Lower leg skin (tissue), 4 donors: Measurements from ENCODE around the gene DCXR. TPM values are rescaled to one million over a fixed set of nuclear protein-coding genes. Genes with fewer than 3 reads are reported as not detected.

Experiments
- DNase-seq, 2 donors: peaks; one replicate each; pipeline ENCODE4 v3.0.0-alpha.2; 2019; ENCODE audit warnings: low spot score in 2 of 2
- H3K4me3 ChIP-seq: fragments of 200-600 bp; sonication (generic); 2 replicates; pipeline ENCODE4 v1.5.1; 2017; ENCODE audit warnings: mild to moderate bottlenecking, low read depth; ENCODE audit not compliant: poor library complexity, severe bottlenecking
- POLR2A ChIP-seq, 2 donors: fragments of 450-650 bp; IDR thresholded peaks; one replicate each; pipeline ENCODE4 v1.6.1; 2016 to 2017; ENCODE audit warnings: antibody characterized with exemption in 2 of 2, mild to moderate bottlenecking in 1 of 2, moderate library complexity in 1 of 2
- WGBS, 2 donors: methylation state at CpG; one replicate each; pipeline ENCODE4 v1.1.5; 2018; 5-methylcytosine and 5-hydroxymethylcytosine counted together
- intact Hi-C: fragments of 100-400 bp; cut with DNase I; formaldehyde crosslinking; loops from one replicate; pipeline ENCODE4 v1.15.0; 2023; ENCODE audit warnings: low total_unique reads
- total RNA-seq, 4 donors: library from RNA; depleted of rRNA; stranded (reverse); fragments of >200 nt; gene quantifications; one replicate each; pipeline ENCODE4 v1.1.0, GENCODE V29; 2016
- TF ChIP-seq, protein P1 (sequence below), 3 donors: fragments of 450-650 bp; IDR thresholded peaks; one replicate each; pipeline ENCODE4 v1.5.1; 2016; ENCODE audit warnings: antibody characterized with exemption in 3 of 3, mild to moderate bottlenecking in 3 of 3, moderate library complexity in 2 of 3

Gene DCXR
- total RNA-seq, 4 donors from 2014 or later, result 124 to 199 (median 149) TPM

DNA sequence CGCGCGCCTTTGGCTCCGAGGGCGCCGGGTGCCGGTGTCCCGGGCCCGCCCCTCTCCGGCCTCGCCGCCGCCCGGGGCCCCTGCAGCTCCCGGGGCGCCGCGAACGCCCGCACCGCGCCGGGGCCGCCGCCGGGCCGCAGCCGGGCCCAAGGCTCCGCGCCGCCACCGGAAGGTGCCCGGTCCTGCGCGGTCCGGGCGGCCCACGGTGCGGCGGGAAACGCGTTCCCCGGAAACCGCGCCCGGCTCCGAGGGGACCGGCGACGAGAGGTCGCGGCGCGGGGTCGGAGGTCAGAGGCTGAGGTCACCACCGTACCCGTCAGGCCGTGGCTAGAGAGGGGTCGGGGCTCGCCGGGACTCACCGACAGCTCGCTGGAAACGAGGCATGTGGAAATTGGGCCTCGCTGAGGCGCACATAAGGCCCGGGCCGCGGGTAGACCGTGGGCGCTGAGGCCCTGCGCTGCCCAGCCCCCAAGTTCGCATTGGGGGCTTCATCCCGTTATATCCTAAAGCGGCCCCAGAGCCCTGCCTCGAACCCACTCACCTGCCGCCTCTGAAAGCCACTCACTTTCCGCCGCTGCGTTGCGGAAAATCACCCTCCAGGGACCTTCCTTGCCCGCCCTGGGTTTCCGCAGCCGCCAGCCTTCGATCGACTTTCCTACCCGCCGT is 28.3 kb upstream of the DCXR start, which contains the start of gene DUS1L:
DUS1L (minus strand) TSS at position 167 of the 666 bp plus-strand sequence. CDS start 745 bp downstream, outside the sequence.
- peak within 1 kb of the TSS; percentile 84 for H3K4me3 ChIP-seq
- 11 to 48% methylated on average over 14 to 69 of the region's 88 CpGs for WGBS, 2 donors
- TF ChIP-seq POLR2A (IDR thresholded peaks at IDR 0.05), result no peak
- TF ChIP-seq, protein P1, sequence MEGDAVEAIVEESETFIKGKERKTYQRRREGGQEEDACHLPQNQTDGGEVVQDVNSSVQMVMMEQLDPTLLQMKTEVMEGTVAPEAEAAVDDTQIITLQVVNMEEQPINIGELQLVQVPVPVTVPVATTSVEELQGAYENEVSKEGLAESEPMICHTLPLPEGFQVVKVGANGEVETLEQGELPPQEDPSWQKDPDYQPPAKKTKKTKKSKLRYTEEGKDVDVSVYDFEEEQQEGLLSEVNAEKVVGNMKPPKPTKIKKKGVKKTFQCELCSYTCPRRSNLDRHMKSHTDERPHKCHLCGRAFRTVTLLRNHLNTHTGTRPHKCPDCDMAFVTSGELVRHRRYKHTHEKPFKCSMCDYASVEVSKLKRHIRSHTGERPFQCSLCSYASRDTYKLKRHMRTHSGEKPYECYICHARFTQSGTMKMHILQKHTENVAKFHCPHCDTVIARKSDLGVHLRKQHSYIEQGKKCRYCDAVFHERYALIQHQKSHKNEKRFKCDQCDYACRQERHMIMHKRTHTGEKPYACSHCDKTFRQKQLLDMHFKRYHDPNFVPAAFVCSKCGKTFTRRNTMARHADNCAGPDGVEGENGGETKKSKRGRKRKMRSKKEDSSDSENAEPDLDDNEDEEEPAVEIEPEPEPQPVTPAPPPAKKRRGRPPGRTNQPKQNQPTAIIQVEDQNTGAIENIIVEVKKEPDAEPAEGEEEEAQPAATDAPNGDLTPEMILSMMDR (IDR thresholded peaks at IDR 0.05), result no peak
- peak in 1 of 2 donors; percentile 92 for DNase-seq
- intact Hi-C loops, result no loop called here

DNA sequence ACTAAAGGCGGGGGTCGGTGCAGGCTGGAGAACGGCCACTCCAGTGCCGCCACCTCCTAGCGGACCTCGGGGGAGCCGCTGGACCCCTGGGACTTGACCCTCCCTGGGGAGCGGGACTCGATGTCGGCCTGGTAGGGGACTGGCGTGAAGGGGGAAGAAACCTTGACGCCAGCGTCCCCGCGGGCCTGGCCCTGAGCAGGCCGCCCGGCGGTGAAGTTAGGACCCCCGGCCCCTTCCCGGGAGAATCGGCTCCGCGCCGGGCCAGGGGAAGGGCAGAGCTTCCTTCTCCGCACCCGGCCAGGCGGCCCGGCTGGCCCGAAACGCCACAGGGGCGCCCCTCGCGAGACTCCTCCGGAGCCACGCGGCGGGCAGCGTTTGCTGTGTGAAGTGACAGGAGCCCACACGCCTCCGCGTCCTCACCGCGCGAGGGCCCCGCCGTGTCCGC is 27.7 kb upstream of the DCXR start:
- H3K4me3 ChIP-seq, result peak overlapping the region; percentile 84
- WGBS, 2 donors, result 0% methylated on average over 5 to 11 of the region's 47 CpGs
- TF ChIP-seq, protein P1 (IDR thresholded peaks at IDR 0.05), result no peak
- no peak for TF ChIP-seq POLR2A (IDR thresholded peaks at IDR 0.05)
- intact Hi-C loops, result no loop called here
- DNase-seq, result no peak

DNA sequence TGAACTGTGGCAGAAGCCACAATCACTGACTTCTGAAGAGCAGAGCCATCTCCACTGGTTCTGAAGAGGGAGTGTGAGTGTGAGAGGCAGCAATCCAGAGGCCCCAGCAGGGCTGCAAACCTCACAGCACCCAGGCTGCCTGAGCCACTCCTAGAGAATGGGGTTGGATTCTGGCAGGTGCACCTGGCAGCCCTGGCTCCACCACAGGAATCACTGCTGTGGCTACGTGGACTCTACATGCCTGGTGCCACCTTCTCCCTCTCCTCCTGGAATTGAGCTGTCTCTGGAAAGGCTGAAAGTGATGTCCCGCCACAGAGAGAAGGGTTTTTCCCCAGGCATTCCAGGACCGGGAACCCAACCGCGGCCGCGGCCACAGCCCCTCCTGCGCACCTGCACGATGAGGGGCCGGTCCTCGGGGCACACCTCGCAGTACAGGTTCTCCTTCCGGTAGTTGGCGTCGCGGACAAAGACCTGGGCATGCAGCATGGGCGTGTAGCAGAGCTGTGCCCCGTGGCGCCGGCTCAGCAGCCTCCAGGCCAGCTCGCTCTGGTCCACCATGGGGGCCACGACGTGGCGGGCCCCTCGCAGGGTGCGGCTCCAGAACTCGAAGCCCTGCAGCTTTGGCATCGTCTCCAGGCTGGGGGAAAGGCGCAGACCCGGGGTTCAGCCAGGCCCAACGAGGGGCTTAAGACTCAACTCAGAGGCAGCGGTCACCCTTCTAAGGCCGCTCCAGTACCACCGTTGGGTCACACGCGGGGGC is 27.1 kb upstream of the DCXR start:
- peak overlapping the region; percentile 84 for H3K4me3 ChIP-seq
- TF ChIP-seq, protein P1 (IDR thresholded peaks at IDR 0.05), result no peak
- TF ChIP-seq POLR2A (IDR thresholded peaks at IDR 0.05), result no peak
- DNase-seq, result no peak
- intact Hi-C loops, result no loop called here
- 14 to 28% methylated on average over 8 to 24 of the region's 36 CpGs for WGBS, 2 donors

DNA sequence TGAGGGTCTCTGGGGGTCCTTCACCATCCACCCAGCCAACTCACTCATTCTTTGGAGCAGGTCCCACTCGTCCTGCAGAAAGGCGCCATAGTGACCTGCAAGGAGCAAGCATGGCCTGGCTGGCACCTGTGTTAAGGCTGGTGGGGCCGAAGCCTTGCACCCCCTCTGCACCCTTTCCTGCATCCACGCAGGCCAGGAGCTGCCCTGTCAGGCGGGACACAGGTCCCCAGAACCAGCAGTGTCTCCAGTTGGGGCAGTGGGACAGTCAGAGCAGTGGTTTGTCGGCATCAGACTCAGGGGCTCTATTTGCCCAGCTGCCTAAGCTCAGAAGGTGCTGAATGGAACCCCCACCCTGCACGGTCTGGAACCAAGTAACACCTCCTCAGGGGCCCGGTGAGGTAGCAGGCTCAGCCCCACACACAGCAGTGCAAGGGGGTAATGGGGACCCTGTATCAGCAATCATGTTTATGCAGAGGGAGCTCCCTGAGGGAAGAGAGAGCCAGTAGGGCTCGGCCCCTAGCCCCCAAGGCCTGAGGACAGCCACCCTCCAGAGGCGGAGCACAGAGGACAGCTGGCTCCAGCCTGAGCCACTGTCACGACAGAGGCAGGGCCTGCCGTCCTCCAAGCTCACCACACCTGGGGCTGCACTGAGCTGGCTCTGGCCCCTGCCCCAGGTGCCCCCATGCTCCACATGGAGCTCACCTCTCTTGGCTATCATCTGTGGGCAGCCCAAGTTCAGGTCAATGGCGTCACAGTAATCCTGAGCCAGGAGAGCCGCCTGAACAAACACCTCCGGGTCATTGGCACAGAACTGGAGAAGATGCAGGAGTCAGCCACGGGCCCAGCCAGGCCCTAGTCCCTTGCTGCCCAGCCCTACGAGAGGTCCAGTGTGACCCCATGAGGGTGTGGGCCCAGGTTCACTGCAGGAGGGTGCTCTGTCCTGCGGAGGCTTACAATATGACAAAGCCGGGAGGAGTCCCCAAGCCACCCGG is 26.2 kb upstream of the DCXR start:
- 68 to 80% methylated on average over 19 to 20 of the region's 20 CpGs for WGBS, 2 donors
- H3K4me3 ChIP-seq, result no peak overlapping the region
- intact Hi-C loops, result no loop called here
- no peak for DNase-seq
- TF ChIP-seq POLR2A (IDR thresholded peaks at IDR 0.05), result no peak
- TF ChIP-seq, protein P1 (IDR thresholded peaks at IDR 0.05), result no peak

DNA sequence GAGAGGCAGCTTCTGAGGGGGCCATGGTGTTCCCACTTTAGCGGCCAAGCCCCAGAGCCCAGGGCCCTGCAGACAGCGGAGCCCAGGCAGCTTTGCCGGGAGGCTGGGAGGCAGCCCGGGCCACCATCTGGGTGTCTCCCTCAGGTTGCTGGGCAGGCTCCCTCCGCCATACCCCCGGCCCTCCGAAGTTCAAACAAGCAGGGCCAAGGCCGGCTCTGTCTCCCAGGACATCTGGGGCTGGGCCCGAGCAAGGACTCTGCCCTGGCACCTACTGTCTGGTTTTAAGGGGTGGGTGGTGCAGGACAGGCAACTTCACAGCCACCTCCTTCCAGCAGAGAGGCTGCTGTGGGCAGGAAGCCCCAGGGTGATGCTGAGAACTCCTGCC is 25.5 kb upstream of the DCXR start:
- DNase-seq, result no peak

More for the DNA sequence above, 25.5 kb upstream of the DCXR start:
- WGBS, 2 donors, result 87 to 96% methylated on average over 3 to 9 of the region's 9 CpGs
- no peak overlapping the region for H3K4me3 ChIP-seq
- intact Hi-C loops, result no loop called here
- TF ChIP-seq POLR2A (IDR thresholded peaks at IDR 0.05), result no peak
- TF ChIP-seq, protein P1 (IDR thresholded peaks at IDR 0.05), result no peak
